HG03439 (cell line): ENCODE data around the gene PPL.

Experiments
- ATAC-seq: cut with Tn5 transposase; IDR thresholded peaks from one replicate; pipeline ENCODE4 v1.9.1; 2021; ENCODE audit warnings: mild to moderate bottlenecking, moderate library complexity; ENCODE audit not compliant: unreplicated experiment

The PPL gene

DNA sequence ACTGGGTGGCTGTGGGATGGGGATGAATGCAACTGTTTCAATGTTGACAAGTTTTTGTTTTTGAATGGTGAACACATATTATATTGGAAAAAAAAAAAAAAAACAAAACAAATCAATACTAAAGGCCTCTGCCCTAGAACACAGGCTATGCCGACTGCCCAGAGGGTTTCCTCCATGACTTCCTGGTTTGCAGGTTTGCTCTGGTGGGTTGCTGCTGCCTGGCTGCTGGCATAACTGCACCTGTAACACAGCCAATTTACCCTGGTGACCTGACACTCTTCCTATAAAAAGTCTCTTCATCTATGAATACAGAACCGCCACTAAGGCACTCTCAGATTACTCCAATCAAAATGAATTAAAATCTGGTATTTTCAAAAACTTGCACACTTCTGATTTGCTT lies 100.2 kb downstream of the PPL start:
- ATAC-seq: no peak

DNA sequence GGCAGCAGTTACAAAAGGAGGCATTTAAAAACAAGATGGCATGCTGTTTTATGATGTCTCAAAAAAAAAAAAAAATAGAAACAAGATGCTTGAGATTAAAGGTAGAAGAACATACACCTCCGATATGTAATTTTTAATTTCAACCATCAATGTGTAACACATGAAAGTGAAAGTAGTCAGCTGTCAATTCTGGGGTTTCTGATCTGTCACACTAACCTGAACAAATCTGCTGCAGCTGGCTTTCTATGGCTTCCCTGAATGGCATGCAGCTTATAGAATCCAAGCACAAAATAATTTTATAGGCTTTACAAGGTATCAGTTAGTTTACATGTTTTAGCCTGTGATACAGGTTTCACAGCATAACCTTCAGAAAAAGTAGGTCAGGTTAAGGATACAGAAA lies 103.4 kb downstream of the PPL start:
- ATAC-seq: no peak

DNA sequence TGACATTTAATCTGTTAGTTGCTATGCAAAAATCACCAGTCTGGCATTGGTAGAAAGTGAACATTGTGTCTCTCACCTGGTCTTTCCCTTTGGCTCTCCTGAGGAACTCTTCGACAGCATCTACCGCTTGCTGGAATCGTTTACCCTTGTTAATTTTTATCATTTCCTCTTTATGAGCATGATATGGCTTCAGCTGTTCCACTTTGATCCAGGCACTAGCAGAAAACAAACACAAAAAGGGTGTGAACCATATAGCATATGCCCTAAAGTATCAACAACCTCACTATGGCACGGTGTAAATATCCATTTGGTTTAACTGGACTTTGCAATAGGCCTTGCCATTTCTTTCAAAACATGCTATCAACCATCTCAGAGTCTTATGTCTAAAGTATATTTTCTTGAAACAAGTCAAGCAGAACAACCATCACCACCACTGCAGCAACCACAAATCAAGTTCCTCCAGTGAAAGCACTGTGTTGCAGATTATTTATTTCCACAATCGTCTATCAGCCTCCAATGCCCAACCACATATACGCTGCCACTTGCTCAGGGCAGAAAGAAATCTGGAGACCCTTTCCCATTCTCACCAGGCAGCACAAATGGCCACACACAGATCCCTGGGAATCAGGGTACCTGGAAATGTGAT lies 104.1 kb downstream of the PPL start:
- no peak for ATAC-seq
